ENCODE measurements around the gene PRKD1.
"Not testable (repeated sequence)": the region's sequence is repeated elsewhere in the genome, so short reads cannot be mapped to it uniquely, and the experiment has no call there.

The PRKD1 gene

GRCh38 chr14:29900609-29901350, 26.9 kb downstream of the PRKD1 start:
- DNase-seq = no peak

- no peak for DNase-seq
Measured at GRCh38 chr14:29898470-29898869, 29.2 kb downstream of the PRKD1 start.

- DNase-seq = no peak
Measured at GRCh38 chr14:29897181-29897580, 30.5 kb downstream of the PRKD1 start.

- DNase-seq = no peak
Measured at GRCh38 chr14:29896354-29896821, 31.3 kb downstream of the PRKD1 start.

- DNase-seq = no peak
Measured at GRCh38 chr14:29895591-29896083, 32.0 kb downstream of the PRKD1 start.

GRCh38 chr14:29893989-29894388, 33.7 kb downstream of the PRKD1 start:
- no peak for DNase-seq

GRCh38 chr14:29892327-29892726, 35.3 kb downstream of the PRKD1 start:
- DNase-seq = no peak

- DNase-seq = no peak
Measured at GRCh38 chr14:29885988-29886387, 41.7 kb downstream of the PRKD1 start.

GRCh38 chr14:29868000-29868399, 59.6 kb downstream of the PRKD1 start:
- no peak for DNase-seq

GRCh38 chr14:29865299-29865698, 62.3 kb downstream of the PRKD1 start:
- no peak for DNase-seq

- no peak for DNase-seq
Measured at GRCh38 chr14:29861996-29862395, 65.7 kb downstream of the PRKD1 start.

- no peak for DNase-seq
Measured at GRCh38 chr14:29858299-29858698, 69.3 kb downstream of the PRKD1 start.

- no peak for DNase-seq
Measured at GRCh38 chr14:29857551-29857950, 70.1 kb downstream of the PRKD1 start.

- no peak for DNase-seq
Measured at GRCh38 chr14:29856516-29856915, 71.1 kb downstream of the PRKD1 start.

GRCh38 chr14:29853691-29854090, 74.0 kb downstream of the PRKD1 start:
- not testable (repeated sequence) for DNase-seq

GRCh38 chr14:29853272-29853671, 74.4 kb downstream of the PRKD1 start:
- no peak for DNase-seq

- DNase-seq = no peak
Measured at GRCh38 chr14:29851397-29851796, 76.2 kb downstream of the PRKD1 start.

GRCh38 chr14:29847056-29847380, 80.6 kb downstream of the PRKD1 start:
- DNase-seq = no peak

GRCh38 chr14:29846339-29847055, 81.2 kb downstream of the PRKD1 start:
- DNase-seq = no peak

- DNase-seq = no peak
Measured at GRCh38 chr14:29843981-29844380, 83.7 kb downstream of the PRKD1 start.

- DNase-seq = no peak
Measured at GRCh38 chr14:29842228-29842627, 85.4 kb downstream of the PRKD1 start.

- not testable (repeated sequence) for DNase-seq
Measured at GRCh38 chr14:29840369-29840892, 87.2 kb downstream of the PRKD1 start.

GRCh38 chr14:29839691-29840090, 88.0 kb downstream of the PRKD1 start:
- DNase-seq = not testable (repeated sequence)

GRCh38 chr14:29838752-29839151, 88.9 kb downstream of the PRKD1 start:
- no peak for DNase-seq
